NB4 (cell line): Measurements from ENCODE around the gene TMEM87B.

Source experiments
- CTCF ChIP-seq: IDR thresholded peaks from one replicate; pipeline ENCODE4 v1.5.1; 2012; ENCODE audit warnings: low read depth, low read length
- POLR2A ChIP-seq: IDR thresholded peaks from 2 replicates; pipeline ENCODE4 v1.6.1; 2011; ENCODE audit warnings: mild to moderate bottlenecking; ENCODE audit not compliant: insufficient read length; ENCODE audit errors: extremely low read depth
- TF ChIP-seq, protein P1 (sequence below): IDR thresholded peaks from 2 replicates; pipeline ENCODE4 v1.6.1; 2011; ENCODE audit warnings: low read depth, low read length

DNA sequence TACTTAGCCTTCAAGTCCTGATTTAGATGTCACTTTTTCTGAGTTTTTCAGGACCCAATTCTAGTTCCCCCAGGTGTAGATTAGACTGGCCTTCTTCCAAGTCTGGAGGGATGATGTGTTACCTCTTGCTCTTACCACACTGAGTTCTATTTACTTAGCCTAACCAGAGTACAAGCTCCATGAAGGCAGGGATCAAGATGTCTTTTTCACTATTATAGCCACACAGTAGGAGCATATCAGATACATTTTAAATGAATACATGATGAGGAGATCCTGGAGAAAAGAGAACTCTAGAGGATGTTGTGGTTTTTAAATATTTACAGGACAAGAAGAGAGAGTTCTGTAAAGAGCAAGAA is 30.3 kb downstream of the TMEM87B start:
- TF ChIP-seq CTCF: no peak
- TF ChIP-seq POLR2A: no peak
- TF ChIP-seq, protein P1, sequence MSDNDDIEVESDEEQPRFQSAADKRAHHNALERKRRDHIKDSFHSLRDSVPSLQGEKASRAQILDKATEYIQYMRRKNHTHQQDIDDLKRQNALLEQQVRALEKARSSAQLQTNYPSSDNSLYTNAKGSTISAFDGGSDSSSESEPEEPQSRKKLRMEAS: no peak
